ENCODE data around the gene ASB12.

DNA sequence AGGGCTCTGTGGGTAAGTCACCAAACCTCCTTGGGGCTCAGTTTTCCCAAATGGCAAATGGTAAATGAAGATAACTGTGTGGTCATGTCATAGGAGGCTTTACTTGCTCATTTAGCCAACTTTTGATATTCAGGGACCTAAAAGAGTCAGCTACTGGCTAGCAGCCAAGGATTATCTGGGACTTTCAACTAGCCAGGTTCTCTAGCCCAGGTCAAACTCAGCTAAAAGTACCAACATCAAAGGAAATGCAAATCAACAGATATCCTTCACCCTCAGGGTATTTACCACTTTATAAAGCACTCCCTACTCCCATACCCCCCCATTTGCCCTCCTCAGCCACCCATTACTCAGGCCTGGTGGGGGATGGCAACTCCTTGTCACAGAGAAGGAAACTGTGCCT, 32.4 kb downstream of the ASB12 start:
- TF ChIP-seq ZNF707 (tag by site-specific recombination; IDR thresholded peaks at IDR 0.05) (no peak), OSR2 (tag by site-specific recombination; IDR thresholded peaks at IDR 0.05) (no peak), ZNF140 (tag by site-specific recombination; IDR thresholded peaks at IDR 0.05) (no peak), ZNF10 (tag by site-specific recombination; IDR thresholded peaks at IDR 0.05) (no peak), ZNF121 (tag by site-specific recombination; IDR thresholded peaks at IDR 0.05) (no peak), ZBTB1 (tag by site-specific recombination; IDR thresholded peaks at IDR 0.05) (no peak)
- TF ChIP-seq, protein P1, sequence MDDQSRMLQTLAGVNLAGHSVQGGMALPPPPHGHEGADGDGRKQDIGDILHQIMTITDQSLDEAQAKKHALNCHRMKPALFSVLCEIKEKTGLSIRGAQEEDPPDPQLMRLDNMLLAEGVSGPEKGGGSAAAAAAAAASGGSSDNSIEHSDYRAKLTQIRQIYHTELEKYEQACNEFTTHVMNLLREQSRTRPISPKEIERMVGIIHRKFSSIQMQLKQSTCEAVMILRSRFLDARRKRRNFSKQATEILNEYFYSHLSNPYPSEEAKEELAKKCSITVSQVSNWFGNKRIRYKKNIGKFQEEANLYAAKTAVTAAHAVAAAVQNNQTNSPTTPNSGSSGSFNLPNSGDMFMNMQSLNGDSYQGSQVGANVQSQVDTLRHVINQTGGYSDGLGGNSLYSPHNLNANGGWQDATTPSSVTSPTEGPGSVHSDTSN (CRISPR knock-in tag; IDR thresholded peaks at IDR 0.05): no peak
- TF ChIP-seq, protein P2, sequence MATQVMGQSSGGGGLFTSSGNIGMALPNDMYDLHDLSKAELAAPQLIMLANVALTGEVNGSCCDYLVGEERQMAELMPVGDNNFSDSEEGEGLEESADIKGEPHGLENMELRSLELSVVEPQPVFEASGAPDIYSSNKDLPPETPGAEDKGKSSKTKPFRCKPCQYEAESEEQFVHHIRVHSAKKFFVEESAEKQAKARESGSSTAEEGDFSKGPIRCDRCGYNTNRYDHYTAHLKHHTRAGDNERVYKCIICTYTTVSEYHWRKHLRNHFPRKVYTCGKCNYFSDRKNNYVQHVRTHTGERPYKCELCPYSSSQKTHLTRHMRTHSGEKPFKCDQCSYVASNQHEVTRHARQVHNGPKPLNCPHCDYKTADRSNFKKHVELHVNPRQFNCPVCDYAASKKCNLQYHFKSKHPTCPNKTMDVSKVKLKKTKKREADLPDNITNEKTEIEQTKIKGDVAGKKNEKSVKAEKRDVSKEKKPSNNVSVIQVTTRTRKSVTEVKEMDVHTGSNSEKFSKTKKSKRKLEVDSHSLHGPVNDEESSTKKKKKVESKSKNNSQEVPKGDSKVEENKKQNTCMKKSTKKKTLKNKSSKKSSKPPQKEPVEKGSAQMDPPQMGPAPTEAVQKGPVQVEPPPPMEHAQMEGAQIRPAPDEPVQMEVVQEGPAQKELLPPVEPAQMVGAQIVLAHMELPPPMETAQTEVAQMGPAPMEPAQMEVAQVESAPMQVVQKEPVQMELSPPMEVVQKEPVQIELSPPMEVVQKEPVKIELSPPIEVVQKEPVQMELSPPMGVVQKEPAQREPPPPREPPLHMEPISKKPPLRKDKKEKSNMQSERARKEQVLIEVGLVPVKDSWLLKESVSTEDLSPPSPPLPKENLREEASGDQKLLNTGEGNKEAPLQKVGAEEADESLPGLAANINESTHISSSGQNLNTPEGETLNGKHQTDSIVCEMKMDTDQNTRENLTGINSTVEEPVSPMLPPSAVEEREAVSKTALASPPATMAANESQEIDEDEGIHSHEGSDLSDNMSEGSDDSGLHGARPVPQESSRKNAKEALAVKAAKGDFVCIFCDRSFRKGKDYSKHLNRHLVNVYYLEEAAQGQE (tag by site-specific recombination; IDR thresholded peaks at IDR 0.05): no peak
- TF ChIP-seq, protein P3, sequence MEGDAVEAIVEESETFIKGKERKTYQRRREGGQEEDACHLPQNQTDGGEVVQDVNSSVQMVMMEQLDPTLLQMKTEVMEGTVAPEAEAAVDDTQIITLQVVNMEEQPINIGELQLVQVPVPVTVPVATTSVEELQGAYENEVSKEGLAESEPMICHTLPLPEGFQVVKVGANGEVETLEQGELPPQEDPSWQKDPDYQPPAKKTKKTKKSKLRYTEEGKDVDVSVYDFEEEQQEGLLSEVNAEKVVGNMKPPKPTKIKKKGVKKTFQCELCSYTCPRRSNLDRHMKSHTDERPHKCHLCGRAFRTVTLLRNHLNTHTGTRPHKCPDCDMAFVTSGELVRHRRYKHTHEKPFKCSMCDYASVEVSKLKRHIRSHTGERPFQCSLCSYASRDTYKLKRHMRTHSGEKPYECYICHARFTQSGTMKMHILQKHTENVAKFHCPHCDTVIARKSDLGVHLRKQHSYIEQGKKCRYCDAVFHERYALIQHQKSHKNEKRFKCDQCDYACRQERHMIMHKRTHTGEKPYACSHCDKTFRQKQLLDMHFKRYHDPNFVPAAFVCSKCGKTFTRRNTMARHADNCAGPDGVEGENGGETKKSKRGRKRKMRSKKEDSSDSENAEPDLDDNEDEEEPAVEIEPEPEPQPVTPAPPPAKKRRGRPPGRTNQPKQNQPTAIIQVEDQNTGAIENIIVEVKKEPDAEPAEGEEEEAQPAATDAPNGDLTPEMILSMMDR (tag by site-specific recombination; IDR thresholded peaks at IDR 0.05): no peak
- TF ChIP-seq, protein P4, sequence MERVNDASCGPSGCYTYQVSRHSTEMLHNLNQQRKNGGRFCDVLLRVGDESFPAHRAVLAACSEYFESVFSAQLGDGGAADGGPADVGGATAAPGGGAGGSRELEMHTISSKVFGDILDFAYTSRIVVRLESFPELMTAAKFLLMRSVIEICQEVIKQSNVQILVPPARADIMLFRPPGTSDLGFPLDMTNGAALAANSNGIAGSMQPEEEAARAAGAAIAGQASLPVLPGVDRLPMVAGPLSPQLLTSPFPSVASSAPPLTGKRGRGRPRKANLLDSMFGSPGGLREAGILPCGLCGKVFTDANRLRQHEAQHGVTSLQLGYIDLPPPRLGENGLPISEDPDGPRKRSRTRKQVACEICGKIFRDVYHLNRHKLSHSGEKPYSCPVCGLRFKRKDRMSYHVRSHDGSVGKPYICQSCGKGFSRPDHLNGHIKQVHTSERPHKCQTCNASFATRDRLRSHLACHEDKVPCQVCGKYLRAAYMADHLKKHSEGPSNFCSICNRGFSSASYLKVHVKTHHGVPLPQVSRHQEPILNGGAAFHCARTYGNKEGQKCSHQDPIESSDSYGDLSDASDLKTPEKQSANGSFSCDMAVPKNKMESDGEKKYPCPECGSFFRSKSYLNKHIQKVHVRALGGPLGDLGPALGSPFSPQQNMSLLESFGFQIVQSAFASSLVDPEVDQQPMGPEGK (tag by site-specific recombination; IDR thresholded peaks at IDR 0.05): no peak
- TF ChIP-seq, protein P5, sequence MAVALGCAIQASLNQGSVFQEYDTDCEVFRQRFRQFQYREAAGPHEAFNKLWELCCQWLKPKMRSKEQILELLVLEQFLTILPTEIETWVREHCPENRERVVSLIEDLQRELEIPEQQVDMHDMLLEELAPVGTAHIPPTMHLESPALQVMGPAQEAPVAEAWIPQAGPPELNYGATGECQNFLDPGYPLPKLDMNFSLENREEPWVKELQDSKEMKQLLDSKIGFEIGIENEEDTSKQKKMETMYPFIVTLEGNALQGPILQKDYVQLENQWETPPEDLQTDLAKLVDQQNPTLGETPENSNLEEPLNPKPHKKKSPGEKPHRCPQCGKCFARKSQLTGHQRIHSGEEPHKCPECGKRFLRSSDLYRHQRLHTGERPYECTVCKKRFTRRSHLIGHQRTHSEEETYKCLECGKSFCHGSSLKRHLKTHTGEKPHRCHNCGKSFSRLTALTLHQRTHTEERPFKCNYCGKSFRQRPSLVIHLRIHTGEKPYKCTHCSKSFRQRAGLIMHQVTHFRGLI (tag by site-specific recombination; IDR thresholded peaks at IDR 0.05): no peak
